ENCODE measurements around the gene ITGA11.

GRCh38 chr15:68370768-68371151 is 61.2 kb downstream of the ITGA11 start:
- TF ChIP-seq CTCF (conservative IDR thresholded peaks at IDR 0.05) (no peak), EZH2 (IDR thresholded peaks at IDR 0.05; ENCODE audit: low read depth) (no peak)

Data from PC-9 (cell line).